ENCODE results near the gene ANKRD16. TPM values are rescaled to one million over a fixed set of nuclear protein-coding genes. Genes with fewer than 3 reads are reported as not detected.
"Not testable (repeated sequence)": the region's sequence is repeated elsewhere in the genome, so short reads cannot be mapped to it uniquely, and the experiment has no call there.

ANKRD16 gene
- total and polyA plus RNA-seq, 2 of the 13 experiments (the other 11 are each of a cell fraction or from before 2014, with no cell fraction given): 8.0 to 11.4 TPM

DNA sequence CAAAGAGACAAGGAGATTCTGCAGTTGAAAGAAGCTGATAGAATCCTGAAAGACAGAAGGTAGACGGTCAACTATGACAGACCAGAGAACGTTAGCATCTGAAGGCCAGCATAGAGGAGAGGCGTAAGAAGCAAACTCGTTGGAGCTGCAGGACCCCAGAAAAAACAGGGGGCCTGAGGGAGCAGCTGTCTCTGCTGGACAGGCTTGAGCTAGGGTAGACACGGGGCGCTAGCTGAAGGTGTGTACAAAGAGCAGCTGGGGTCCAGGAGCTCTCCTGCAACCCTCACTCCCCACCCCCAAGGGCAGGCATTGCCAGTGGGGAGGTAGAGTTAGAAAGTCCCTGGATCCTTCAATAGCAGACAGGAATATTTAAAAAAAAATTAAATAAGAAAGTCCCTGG, 61.9 kb downstream of the ANKRD16 start:
- WGBS (ENCODE audit: low lambda C conversion rate): 28% methylated on average over 6 of the region's 6 CpGs
- CTCF ChIA-PET (ENCODE audit: low intra/inter-chr PET ratio, low total read pairs): no interaction called here
- no peak for TF ChIP-seq CHD2 (IDR thresholded peaks at IDR 0.05; ENCODE audit: low read depth, low read length)
- TF ChIP-seq AHR (CRISPR knock-in tag; IDR thresholded peaks at IDR 0.05): no peak
- TF ChIP-seq HIVEP1 (CRISPR knock-in tag; IDR thresholded peaks at IDR 0.05): no peak
- TF ChIP-seq, protein P1, sequence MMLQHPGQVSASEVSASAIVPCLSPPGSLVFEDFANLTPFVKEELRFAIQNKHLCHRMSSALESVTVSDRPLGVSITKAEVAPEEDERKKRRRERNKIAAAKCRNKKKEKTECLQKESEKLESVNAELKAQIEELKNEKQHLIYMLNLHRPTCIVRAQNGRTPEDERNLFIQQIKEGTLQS (CRISPR knock-in tag; IDR thresholded peaks at IDR 0.05): no peak
- TF ChIP-seq, protein P2, sequence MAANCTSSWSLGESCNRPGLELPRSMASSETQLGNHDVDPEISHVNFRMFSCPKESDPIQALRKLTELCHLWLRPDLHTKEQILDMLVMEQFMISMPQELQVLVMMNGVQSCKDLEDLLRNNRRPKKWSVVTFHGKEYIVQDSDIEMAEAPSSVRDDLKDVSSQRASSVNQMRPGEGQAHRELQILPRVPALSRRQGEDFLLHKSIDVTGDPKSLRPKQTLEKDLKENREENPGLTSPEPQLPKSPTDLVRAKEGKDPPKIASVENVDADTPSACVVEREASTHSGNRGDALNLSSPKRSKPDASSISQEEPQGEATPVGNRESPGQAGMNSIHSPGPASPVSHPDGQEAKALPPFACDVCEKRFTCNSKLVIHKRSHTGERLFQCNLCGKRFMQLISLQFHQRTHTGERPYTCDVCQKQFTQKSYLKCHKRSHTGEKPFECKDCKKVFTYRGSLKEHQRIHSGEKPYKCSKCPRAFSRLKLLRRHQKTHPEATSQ (CRISPR knock-in tag; IDR thresholded peaks at IDR 0.05; ENCODE audit: borderline replicate concordance): no peak
- Histone ChIP-seq H3K9me3 (ENCODE audit: low read length) (no peaks in the 10 kb centered on the region), H3K27ac (ENCODE audit: extremely low read length, insufficient read depth, low read length) (no peak overlapping the region), H3K27me3 (ENCODE audit: control insufficient read depth in 1 of 2, insufficient read depth in 2 of 2, low read length in 2 of 2) (peaks cover 1 to 2% of the 10 kb centered on the region in 2 experiments; a peak in 1 of 5 replicates), H3K79me2 (ENCODE audit: insufficient read depth, low read length) (no peaks in the 10 kb centered on the region), H3K4me2 (ENCODE audit: low read depth, low read length) (peak overlapping the region; percentile 47), H3K36me3 (replicated peaks in 1 of 2; ENCODE audit: control insufficient read depth in 1 of 2, insufficient read depth in 2 of 2, low read length in 2 of 2) (no peaks in the 10 kb centered on the region), H4K20me1 (ENCODE audit: insufficient read depth, low read length) (no peaks in the 10 kb centered on the region), H2AFZ (ENCODE audit: low read length) (no peak overlapping the region), H3K9ac (ENCODE audit: insufficient read depth, low read depth, low read length) (no peak overlapping the region), H3K4me1 (ENCODE audit: insufficient read depth, low read length) (peaks cover 44% of the 10 kb centered on the region), H3K4me3 (replicated peaks in 1 of 3; ENCODE audit: insufficient read depth in 1 of 3, low read depth in 2 of 3, low read length in 3 of 3) (no peak overlapping the region)
- DNase-seq (ENCODE audit: low spot score): no peak
- FAIRE-seq: no peak
- in situ Hi-C loops (cut with HindIII; ENCODE audit: extremely low pct_ligation_motif_present, low pct_unique_long_range_greater_than_20kb) (no loop called here), intact Hi-C loops (cut with micrococcal nuclease; ENCODE audit: unreplicated experiment) (no loop called here)
- BruUV-seq (replicated peaks): no TSS peak
- no peak for ATAC-seq
- POLR2A ChIA-PET: interaction anchor here (1.8 kb wide), 1 partner anchor 14 kb away, joined by 7 read pairs; the partner anchor contains the start of gene GDI2

DNA sequence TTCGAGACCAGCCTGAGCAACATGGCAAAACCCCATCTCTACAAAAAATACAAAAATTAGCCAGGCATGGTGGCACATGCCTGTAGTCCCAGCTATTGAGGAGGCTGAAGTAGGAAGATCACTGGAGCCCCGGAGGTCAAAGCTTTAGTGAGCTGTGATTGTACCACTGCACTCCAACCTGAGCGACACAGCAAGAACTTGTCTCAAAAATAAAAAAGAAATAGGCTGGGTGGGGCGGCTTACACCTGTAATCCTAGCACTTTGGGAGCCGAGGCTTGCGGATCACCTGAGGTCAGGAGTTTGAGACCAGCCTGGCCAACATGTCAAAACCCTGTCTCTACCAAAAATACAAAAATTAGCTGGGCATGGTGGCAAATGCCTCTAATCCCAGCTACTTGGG, 63.2 kb downstream of the ANKRD16 start:
- H3K27ac ChIP-seq (ENCODE audit: extremely low read length, insufficient read depth, low read length); H4K20me1 ChIP-seq (ENCODE audit: insufficient read depth, low read length); H3K4me3 ChIP-seq (replicated peaks in 1 of 3; ENCODE audit: insufficient read depth in 1 of 3, low read depth in 2 of 3, low read length in 3 of 3); FAIRE-seq; BruUV-seq (replicated peaks); intact Hi-C loops (cut with micrococcal nuclease; ENCODE audit: unreplicated experiment); H3K27me3 ChIP-seq (ENCODE audit: control insufficient read depth in 1 of 2, insufficient read depth in 2 of 2, low read length in 2 of 2); H3K9me3 ChIP-seq (ENCODE audit: low read length); H3K4me2 ChIP-seq (ENCODE audit: low read depth, low read length); DNase-seq (ENCODE audit: low spot score); H3K36me3 ChIP-seq (replicated peaks in 1 of 2; ENCODE audit: control insufficient read depth in 1 of 2, insufficient read depth in 2 of 2, low read length in 2 of 2); in situ Hi-C loops (cut with HindIII; ENCODE audit: extremely low pct_ligation_motif_present, low pct_unique_long_range_greater_than_20kb); H2AFZ ChIP-seq (ENCODE audit: low read length); H3K9ac ChIP-seq (ENCODE audit: insufficient read depth, low read depth, low read length); ATAC-seq; CTCF ChIA-PET (ENCODE audit: low intra/inter-chr PET ratio, low total read pairs); H3K79me2 ChIP-seq (ENCODE audit: insufficient read depth, low read length): not testable (repeated sequence)
- peaks cover 36% of the 10 kb centered on the region for H3K4me1 ChIP-seq (ENCODE audit: insufficient read depth, low read length)
- POLR2A ChIA-PET: interaction anchor here (1.8 kb wide), 1 partner anchor 13 kb away, joined by 7 read pairs; the partner anchor contains the start of gene GDI2
- WGBS (ENCODE audit: low lambda C conversion rate): 53% methylated on average over 6 of the region's 6 CpGs
